ENCODE data around the gene CFAP20DC.
A peak's percentile ranks its signal among the peaks of the same experiment; 100 is the strongest.

The CFAP20DC gene

DNA sequence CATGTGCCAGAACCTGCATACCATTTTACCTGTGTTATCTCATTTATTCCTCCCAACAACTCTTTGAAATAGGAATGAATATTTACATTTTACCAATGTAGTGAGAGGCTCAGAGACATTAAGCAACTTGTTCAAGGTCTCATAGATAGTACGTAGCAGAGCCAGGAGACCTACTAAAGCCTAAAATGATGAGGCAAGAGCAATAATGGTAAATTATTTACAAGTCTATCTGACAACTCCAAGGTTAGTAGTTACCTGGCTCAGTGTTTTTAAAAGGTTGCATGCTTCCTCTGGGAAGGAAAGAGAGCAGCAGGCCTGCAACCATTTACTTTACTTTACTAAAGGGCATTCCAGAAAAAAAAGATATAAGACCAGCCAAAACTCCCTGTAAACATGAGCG lies 103.0 kb downstream of the CFAP20DC start:
- TF ChIP-seq, protein P1, sequence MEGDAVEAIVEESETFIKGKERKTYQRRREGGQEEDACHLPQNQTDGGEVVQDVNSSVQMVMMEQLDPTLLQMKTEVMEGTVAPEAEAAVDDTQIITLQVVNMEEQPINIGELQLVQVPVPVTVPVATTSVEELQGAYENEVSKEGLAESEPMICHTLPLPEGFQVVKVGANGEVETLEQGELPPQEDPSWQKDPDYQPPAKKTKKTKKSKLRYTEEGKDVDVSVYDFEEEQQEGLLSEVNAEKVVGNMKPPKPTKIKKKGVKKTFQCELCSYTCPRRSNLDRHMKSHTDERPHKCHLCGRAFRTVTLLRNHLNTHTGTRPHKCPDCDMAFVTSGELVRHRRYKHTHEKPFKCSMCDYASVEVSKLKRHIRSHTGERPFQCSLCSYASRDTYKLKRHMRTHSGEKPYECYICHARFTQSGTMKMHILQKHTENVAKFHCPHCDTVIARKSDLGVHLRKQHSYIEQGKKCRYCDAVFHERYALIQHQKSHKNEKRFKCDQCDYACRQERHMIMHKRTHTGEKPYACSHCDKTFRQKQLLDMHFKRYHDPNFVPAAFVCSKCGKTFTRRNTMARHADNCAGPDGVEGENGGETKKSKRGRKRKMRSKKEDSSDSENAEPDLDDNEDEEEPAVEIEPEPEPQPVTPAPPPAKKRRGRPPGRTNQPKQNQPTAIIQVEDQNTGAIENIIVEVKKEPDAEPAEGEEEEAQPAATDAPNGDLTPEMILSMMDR (IDR thresholded peaks at IDR 0.05; ENCODE audit: low read depth, low read length): no peak
- DNase-seq (ENCODE audit: extremely low read depth, low read depth): no peak

DNA sequence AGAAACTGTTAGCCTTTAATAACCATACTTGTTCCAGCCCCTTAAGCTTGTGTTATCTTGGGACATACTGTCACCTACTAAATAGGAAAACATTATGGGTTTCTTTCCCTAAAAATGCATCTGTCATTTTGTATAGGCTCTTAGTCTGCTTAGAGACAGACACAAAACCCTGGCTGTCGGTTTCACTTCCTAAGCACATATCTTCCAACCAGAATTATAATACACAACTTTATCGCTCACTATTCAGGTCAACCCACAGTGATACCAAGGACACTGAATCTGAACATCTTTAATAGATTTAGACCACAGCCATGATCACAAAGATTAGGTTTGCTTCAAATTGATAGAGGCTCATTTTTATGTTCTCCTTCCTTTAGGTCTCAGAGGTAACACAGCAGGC lies 111.8 kb downstream of the CFAP20DC start:
- TF ChIP-seq, protein P1 (IDR thresholded peaks at IDR 0.05; ENCODE audit: low read depth, low read length): no peak
- DNase-seq (ENCODE audit: extremely low read depth, low read depth): no peak

DNA sequence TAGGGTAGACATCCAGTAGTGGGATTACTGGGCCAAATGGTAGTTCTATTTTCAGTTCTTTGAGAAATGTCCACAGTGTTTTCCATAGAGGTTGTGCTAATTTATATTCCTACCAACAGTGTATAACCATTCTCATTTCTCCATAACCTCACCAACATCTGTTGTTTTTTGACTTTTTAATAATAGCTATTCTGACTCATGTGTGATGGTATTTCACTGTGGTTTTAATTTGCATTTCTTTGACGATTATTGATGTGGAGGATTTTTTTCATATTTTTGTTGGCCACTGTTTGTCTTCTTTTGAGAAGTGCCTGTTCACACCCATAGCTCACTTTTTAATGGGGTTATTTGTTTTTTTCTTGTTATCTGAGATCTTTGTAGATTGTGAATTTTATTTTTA lies 125.2 kb downstream of the CFAP20DC start:
- no peak for DNase-seq (ENCODE audit: extremely low read depth, low read depth)
- TF ChIP-seq, protein P1 (IDR thresholded peaks at IDR 0.05; ENCODE audit: low read depth, low read length): no peak

DNA sequence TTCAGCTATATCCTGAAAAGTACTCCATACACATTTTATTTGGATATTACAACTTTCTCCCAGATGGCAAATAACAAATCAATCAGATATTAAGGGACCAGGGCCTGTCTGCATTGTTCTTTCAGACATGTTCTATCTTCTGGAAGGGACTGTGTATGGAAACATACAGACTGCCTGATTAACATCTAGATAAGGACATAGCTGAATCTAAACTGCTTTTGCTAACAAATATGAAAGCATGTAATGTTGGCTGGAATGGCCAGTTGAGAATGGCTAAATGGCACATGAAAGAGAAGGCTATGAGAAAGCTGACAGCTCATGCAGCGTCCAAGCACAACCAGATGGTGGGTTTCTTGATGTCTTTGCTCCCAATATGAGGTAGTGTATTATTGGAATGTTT lies 149.4 kb downstream of the CFAP20DC start:
- TF ChIP-seq, protein P1 (IDR thresholded peaks at IDR 0.05; ENCODE audit: low read depth, low read length): no peak
- no peak for DNase-seq (ENCODE audit: extremely low read depth, low read depth)

DNA sequence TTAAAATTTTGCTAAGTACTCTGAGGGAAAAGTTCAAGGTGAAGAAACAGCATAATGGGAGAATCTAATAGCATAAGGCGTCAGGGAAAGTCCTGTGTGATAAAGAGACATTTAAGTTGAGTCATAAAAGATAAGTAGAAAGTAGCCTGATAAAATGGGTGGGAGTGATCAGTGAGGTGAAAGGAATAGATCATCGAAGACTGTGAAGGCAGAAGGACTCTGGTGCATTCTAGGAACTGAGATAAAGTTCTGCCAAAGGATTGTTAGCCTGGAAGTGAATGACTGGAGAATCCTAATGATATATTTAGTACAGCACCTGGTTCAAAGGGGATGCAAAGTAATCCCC lies 149.9 kb downstream of the CFAP20DC start:
- DNase-seq (ENCODE audit: extremely low read depth, low read depth): no peak
- TF ChIP-seq, protein P1 (IDR thresholded peaks at IDR 0.05; ENCODE audit: low read depth, low read length): no peak

DNA sequence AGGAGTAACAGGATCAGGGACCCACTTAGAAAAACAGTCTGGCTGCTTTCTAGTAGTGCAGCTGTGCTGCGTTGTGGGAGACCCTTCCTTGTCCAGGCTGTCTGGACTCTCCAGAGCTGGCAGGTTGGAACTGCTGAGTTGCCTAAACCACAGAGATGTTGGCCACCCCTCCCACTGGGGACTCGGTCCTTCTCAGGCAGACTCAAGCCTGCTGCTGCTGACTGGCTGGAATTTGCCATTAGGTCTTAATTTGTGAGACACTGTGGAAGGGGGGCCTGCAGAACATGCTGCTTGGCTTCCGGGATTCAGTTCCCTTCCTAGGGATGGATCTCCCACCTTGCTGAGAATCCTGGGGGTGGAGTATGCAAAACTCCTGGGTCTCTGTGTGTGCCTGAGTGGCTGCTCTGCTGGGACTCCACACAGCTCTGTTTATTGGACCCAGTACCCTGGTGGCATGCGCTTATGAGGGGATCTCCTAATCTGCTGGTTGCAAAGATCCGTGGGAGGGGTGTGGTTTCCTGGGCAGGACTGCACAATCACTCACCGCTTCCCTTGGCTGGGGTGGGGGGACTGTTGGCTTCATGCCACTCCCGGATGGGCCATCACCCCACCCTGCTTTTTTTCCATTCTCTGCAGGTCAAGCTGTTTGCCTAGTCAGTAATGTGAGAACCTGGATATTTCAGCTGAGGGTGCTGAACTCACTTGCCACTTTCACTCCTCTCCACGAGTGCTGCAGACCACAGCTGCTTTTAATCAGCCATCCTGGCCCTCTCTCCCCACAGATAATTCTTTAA lies 150.5 kb downstream of the CFAP20DC start:
- TF ChIP-seq, protein P1 (IDR thresholded peaks at IDR 0.05; ENCODE audit: low read depth, low read length): no peak
- DNase-seq (ENCODE audit: extremely low read depth, low read depth): peak; percentile 14

DNA sequence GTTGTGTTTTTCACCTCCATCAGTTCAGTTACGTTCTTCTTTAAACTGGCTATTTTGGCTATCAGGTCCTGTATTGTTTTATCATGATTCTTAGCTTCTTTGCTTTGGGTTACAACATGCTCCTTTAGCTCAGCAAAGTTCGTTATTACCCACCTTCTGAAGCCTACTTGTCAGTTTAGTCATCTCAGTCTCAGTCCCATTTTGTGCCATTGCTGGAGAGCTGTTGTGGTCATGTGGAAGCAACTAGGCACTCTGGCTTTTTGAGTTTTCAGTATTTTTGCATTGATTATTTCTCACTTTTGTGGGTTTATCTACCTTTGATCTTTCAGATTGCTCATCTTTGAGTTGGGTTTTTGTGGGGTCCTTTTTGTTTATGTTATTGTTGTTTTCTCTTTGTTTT lies 151.3 kb downstream of the CFAP20DC start:
- TF ChIP-seq, protein P1 (IDR thresholded peaks at IDR 0.05; ENCODE audit: low read depth, low read length): no peak
- no peak for DNase-seq (ENCODE audit: extremely low read depth, low read depth)

Measured in AG09319 (cell line).